ENCODE measurements around the gene ATP2B2. TPM values are rescaled to one million over a fixed set of nuclear protein-coding genes. Genes with fewer than 3 reads are reported as not detected.

ATP2B2 gene
- polyA plus RNA-seq, 3 donors: not detected

DNA sequence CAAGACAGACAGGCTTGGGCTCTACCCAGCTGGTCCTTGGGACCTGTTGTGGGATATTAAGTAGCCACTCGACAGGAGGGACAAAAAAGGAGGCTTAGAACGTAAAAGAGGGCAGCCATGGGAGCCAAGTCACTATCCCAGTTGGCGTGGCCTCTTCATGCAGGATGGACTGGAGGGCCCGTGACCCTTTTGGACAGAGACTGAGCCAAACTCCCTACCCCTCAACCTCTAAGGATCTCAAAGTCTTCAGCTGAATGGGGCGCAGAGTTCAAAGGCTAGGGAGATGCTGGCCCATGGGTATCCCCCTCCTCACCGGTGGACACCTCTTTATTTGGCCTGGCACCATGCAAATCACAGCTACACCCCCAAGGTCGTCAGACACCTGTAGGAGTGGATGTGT is 126.6 kb downstream of the ATP2B2 start:
- Histone ChIP-seq H3K27ac (ENCODE audit: low read depth in 1 of 2, low read length in 2 of 2) (no peak overlapping the region), H3K9me3 (replicated peaks in 1 of 2; ENCODE audit: control insufficient read depth in 1 of 2, insufficient read depth in 1 of 2, low read length in 2 of 2) (no peaks in the 10 kb centered on the region), H4K20me1 (ENCODE audit: insufficient read depth, low read length) (no peaks in the 10 kb centered on the region), H3K4me1 (ENCODE audit: control insufficient read depth in 1 of 2, insufficient read depth in 2 of 2, low read length in 2 of 2) (no peaks in the 10 kb centered on the region), H3K9ac (ENCODE audit: insufficient read depth, low read length, poor library complexity, severe bottlenecking) (no peak overlapping the region), H3K36me3 (replicated peaks in 1 of 2; ENCODE audit: control insufficient read depth in 1 of 2, insufficient read depth in 2 of 2, low read length in 2 of 2) (no peaks in the 10 kb centered on the region), H3K4me3 (replicated peaks in 1 of 3; ENCODE audit: low read depth in 2 of 3, low read length in 3 of 3) (no peak overlapping the region), H3K4me2 (replicated peaks; ENCODE audit: extremely low read depth, low read length, poor library complexity, severe bottlenecking) (no peak overlapping the region), H3K27me3 (ENCODE audit: control insufficient read depth in 2 of 2, insufficient read depth in 2 of 2, low read length in 2 of 2) (no peaks in the 10 kb centered on the region), H2AFZ (ENCODE audit: insufficient read depth, low read depth, low read length, poor library complexity, severe bottlenecking) (no peak overlapping the region), H3K79me2 (ENCODE audit: insufficient read depth, low read length) (no peaks in the 10 kb centered on the region)
- no peak overlapping the region for H3K27ac Mint-ChIP-seq
- no peaks in the 10 kb centered on the region for H3K36me3 Mint-ChIP-seq
- no peak for DNase-seq
- peaks cover 2 to 5% (median 4%) of the 10 kb centered on the region in 3 donors for H3K27me3 Mint-ChIP-seq (ENCODE audit: low read depth in 3 of 3)
- H3K9me3 Mint-ChIP-seq: peaks cover 0 to 2% (median 0%) of the 10 kb centered on the region in 7 donors
- TF ChIP-seq, protein P1, sequence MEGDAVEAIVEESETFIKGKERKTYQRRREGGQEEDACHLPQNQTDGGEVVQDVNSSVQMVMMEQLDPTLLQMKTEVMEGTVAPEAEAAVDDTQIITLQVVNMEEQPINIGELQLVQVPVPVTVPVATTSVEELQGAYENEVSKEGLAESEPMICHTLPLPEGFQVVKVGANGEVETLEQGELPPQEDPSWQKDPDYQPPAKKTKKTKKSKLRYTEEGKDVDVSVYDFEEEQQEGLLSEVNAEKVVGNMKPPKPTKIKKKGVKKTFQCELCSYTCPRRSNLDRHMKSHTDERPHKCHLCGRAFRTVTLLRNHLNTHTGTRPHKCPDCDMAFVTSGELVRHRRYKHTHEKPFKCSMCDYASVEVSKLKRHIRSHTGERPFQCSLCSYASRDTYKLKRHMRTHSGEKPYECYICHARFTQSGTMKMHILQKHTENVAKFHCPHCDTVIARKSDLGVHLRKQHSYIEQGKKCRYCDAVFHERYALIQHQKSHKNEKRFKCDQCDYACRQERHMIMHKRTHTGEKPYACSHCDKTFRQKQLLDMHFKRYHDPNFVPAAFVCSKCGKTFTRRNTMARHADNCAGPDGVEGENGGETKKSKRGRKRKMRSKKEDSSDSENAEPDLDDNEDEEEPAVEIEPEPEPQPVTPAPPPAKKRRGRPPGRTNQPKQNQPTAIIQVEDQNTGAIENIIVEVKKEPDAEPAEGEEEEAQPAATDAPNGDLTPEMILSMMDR (IDR thresholded peaks at IDR 0.05): no peak
- H3K4me1 Mint-ChIP-seq: no peaks in the 10 kb centered on the region
- H3K4me3 Mint-ChIP-seq: no peak overlapping the region
- intact Hi-C loops (cut with micrococcal nuclease): no loop called here
- 93% methylated on average over 4 of the region's 7 CpGs for WGBS (ENCODE audit: insufficient coverage)

DNA sequence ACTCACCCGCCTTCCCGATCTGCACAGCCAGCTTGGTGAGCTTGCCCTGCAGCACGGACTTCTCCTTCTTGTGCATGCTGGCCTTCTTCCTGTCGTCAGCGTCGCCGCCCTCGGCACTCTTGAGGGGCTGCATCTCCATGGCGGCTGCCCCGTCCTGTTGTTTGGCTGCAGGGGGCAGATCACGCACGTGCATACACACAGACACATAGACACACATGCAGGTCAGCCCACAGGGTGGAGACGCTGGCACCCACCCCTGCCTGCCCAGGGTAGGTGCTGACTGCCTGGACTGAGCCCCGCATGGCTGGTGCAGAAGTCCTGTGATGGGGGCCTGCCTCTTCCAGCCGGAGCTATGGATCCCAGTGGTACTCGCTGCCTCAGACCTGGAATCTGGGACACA is 127.1 kb downstream of the ATP2B2 start:
- Histone ChIP-seq H3K36me3 (replicated peaks in 1 of 2; ENCODE audit: control insufficient read depth in 1 of 2, insufficient read depth in 2 of 2, low read length in 2 of 2) (no peaks in the 10 kb centered on the region), H3K4me2 (replicated peaks; ENCODE audit: extremely low read depth, low read length, poor library complexity, severe bottlenecking) (no peak overlapping the region), H3K9me3 (replicated peaks in 1 of 2; ENCODE audit: control insufficient read depth in 1 of 2, insufficient read depth in 1 of 2, low read length in 2 of 2) (no peaks in the 10 kb centered on the region), H3K9ac (ENCODE audit: insufficient read depth, low read length, poor library complexity, severe bottlenecking) (no peak overlapping the region), H3K4me3 (replicated peaks in 1 of 3; ENCODE audit: low read depth in 2 of 3, low read length in 3 of 3) (no peak overlapping the region), H2AFZ (ENCODE audit: insufficient read depth, low read depth, low read length, poor library complexity, severe bottlenecking) (no peak overlapping the region), H4K20me1 (ENCODE audit: insufficient read depth, low read length) (no peaks in the 10 kb centered on the region), H3K79me2 (ENCODE audit: insufficient read depth, low read length) (no peaks in the 10 kb centered on the region), H3K27me3 (ENCODE audit: control insufficient read depth in 2 of 2, insufficient read depth in 2 of 2, low read length in 2 of 2) (no peaks in the 10 kb centered on the region), H3K4me1 (ENCODE audit: control insufficient read depth in 1 of 2, insufficient read depth in 2 of 2, low read length in 2 of 2) (no peaks in the 10 kb centered on the region), H3K27ac (ENCODE audit: low read depth in 1 of 2, low read length in 2 of 2) (no peak overlapping the region)
- Mint-ChIP-seq H3K9me3 (peaks cover 0 to 2% (median 0%) of the 10 kb centered on the region in 7 donors), H3K27me3 (ENCODE audit: low read depth in 3 of 3) (peaks cover 2 to 5% (median 4%) of the 10 kb centered on the region in 3 donors), H3K4me1 (no peaks in the 10 kb centered on the region), H3K36me3 (no peaks in the 10 kb centered on the region), H3K4me3 (no peak overlapping the region), H3K27ac (peak overlapping the region in 1 of 7 donors; percentile 38)
- TF ChIP-seq, protein P1 (IDR thresholded peaks at IDR 0.05): no peak
- DNase-seq: no peak
- WGBS (ENCODE audit: insufficient coverage): 69% methylated on average over 9 of the region's 16 CpGs
- intact Hi-C loops (cut with micrococcal nuclease): no loop called here
